ENCODE measurements around the gene OR2AG1. TPM values are rescaled to one million over a fixed set of nuclear protein-coding genes. Genes with fewer than 3 reads are reported as not detected.

OR2AG1 gene
- polyA plus RNA-seq, 2 of the 4 experiments (the other 2 are of a cell fraction): not detected

GRCh38 chr11:6746086-6746618, 36.7 kb upstream of the OR2AG1 start:
- Histone ChIP-seq H3K27ac (no peak overlapping the region), H3K4me1 (no peaks in the 10 kb centered on the region), H3K9me3 (no peaks in the 10 kb centered on the region), H3K4me2 (no peak overlapping the region), H3K4me3 (no peak overlapping the region)
- no peak for DNase-seq (ENCODE audit: low read depth in 1 of 2, low spot score in 1 of 2)
- ChIA-PET CTCF (interaction anchor here (1.5 to 4.2 kb wide), 4 partner anchors 8 to 233 kb away, joined by 3 to 41 read pairs (median 8); no protein-coding TSS in a partner anchor), POLR2A (no interaction called here)
- WGBS (ENCODE audit: missing lambda C conversion rate): 10% methylated on average over 5 of the region's 5 CpGs
- ATAC-seq: no peak
- FAIRE-seq: no peak
- TF ChIP-seq, protein P1, sequence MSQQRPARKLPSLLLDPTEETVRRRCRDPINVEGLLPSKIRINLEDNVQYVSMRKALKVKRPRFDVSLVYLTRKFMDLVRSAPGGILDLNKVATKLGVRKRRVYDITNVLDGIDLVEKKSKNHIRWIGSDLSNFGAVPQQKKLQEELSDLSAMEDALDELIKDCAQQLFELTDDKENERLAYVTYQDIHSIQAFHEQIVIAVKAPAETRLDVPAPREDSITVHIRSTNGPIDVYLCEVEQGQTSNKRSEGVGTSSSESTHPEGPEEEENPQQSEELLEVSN (IDR thresholded peaks at IDR 0.05; ENCODE audit: borderline replicate concordance, low read depth): no peak
- TF ChIP-seq HOXB13 (CRISPR knock-in tag; IDR thresholded peaks at IDR 0.05; ENCODE audit: low read depth): no peak
- no peak for TF ChIP-seq EHMT2 (IDR thresholded peaks at IDR 0.05; ENCODE audit: low read depth)
- TF ChIP-seq CHD2 (IDR thresholded peaks at IDR 0.05; ENCODE audit: low read length, partially characterized antibody): no peak

GRCh38 chr11:6746626-6747025, 36.2 kb upstream of the OR2AG1 start:
- Histone ChIP-seq H3K4me3 (no peak overlapping the region), H3K9me3 (no peaks in the 10 kb centered on the region), H3K4me1 (no peaks in the 10 kb centered on the region), H3K27ac (no peak overlapping the region), H3K4me2 (no peak overlapping the region)
- FAIRE-seq: no peak
- no peak for ATAC-seq
- POLR2A ChIA-PET: no interaction called here
- CTCF ChIA-PET: interaction anchor here (1.5 to 4.2 kb wide), 4 partner anchors 9 to 232 kb away, joined by 3 to 41 read pairs (median 8); no protein-coding TSS in a partner anchor
- TF ChIP-seq, protein P2, sequence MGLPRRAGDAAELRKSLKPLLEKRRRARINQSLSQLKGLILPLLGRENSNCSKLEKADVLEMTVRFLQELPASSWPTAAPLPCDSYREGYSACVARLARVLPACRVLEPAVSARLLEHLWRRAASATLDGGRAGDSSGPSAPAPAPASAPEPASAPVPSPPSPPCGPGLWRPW (IDR thresholded peaks at IDR 0.05): no peak
- TF ChIP-seq POLR2A (IDR thresholded peaks at IDR 0.05; ENCODE audit: low read length) (no peak), PBX3 (IDR thresholded peaks at IDR 0.05) (no peak), RAD21 (conservative IDR thresholded peaks at IDR 0.05 in 1 of 2, IDR thresholded peaks at IDR 0.05 in 1 of 2) (no peak), MAZ (IDR thresholded peaks at IDR 0.05; ENCODE audit: borderline replicate concordance, low read depth, low read length) (no peak), ZC3H11A (IDR thresholded peaks at IDR 0.05) (no peak), CEBPB (IDR thresholded peaks at IDR 0.05) (no peak), TP53 (CRISPR knock-in tag; IDR thresholded peaks at IDR 0.05) (no peak), EHF (CRISPR knock-in tag; IDR thresholded peaks at IDR 0.05) (no peak), RCOR1 (IDR thresholded peaks at IDR 0.05; ENCODE audit: low read depth, low read length) (no peak), JUN (IDR thresholded peaks at IDR 0.05) (no peak)
- 5% methylated on average over 1 of the region's 1 CpG for WGBS (ENCODE audit: missing lambda C conversion rate)
- DNase-seq (ENCODE audit: low read depth in 1 of 2, low spot score in 1 of 2): no peak

GRCh38 chr11:6747097-6747668, 35.6 kb upstream of the OR2AG1 start:
- H3K4me2 ChIP-seq: no peak overlapping the region
- CTCF ChIA-PET: interaction anchor here (1.5 to 4.2 kb wide), 4 partner anchors 8 to 232 kb away, joined by 3 to 41 read pairs (median 8); no protein-coding TSS in a partner anchor
- TF ChIP-seq GATA3 (IDR thresholded peaks at IDR 0.05; ENCODE audit: borderline replicate concordance) (no peak), KDM1A (IDR thresholded peaks at IDR 0.05; ENCODE audit: low read depth) (no peak), MAX (IDR thresholded peaks at IDR 0.05) (no peak), PHF8 (IDR thresholded peaks at IDR 0.05; ENCODE audit: borderline replicate concordance, low read depth) (no peak), NPAS2 (CRISPR knock-in tag; IDR thresholded peaks at IDR 0.05; ENCODE audit: borderline replicate concordance) (no peak), KDM5A (IDR thresholded peaks at IDR 0.05) (no peak)
- no peak for DNase-seq (ENCODE audit: low read depth in 1 of 2, low spot score in 1 of 2)
- H3K27ac ChIP-seq: no peak overlapping the region
- POLR2A ChIA-PET: no interaction called here
- 6% methylated on average over 3 of the region's 3 CpGs for WGBS (ENCODE audit: missing lambda C conversion rate)
- H3K4me1 ChIP-seq: no peaks in the 10 kb centered on the region
- FAIRE-seq: no peak
- no peaks in the 10 kb centered on the region for H3K9me3 ChIP-seq
- ATAC-seq: no peak
- no peak overlapping the region for H3K4me3 ChIP-seq

All from A549 (cell line).